OCI-LY1 (cell line): ENCODE measurements around the gene OR9A4.

ENCODE experiments used
- H2AFZ ChIP-seq: fragments of 200-600 bp; sonication (generic), shearing (Covaris generic); 2 replicates; pipeline ENCODE4 v1.6.0; 2014; ENCODE audit warnings: antibody characterized with exemption, mild to moderate bottlenecking, low read length
- H3F3A ChIP-seq: fragments of 200-600 bp; sonication (generic), shearing (Covaris generic); 2 replicates; pipeline ENCODE4 v1.6.0; 2014; ENCODE audit warnings: mild to moderate bottlenecking, antibody characterized with exemption, low read length, moderate library complexity; ENCODE audit not compliant: insufficient read depth
- H3K27ac ChIP-seq: fragments of 200-600 bp; sonication (generic); 2 replicates; pipeline ENCODE4 v1.5.1; 2014; ENCODE audit warnings: low read length, mixed run types, mild to moderate bottlenecking, low read depth; ENCODE audit not compliant: poor library complexity, severe bottlenecking
- H3K27me3 ChIP-seq: fragments of 200-600 bp; sonication (generic); 2 replicates; pipeline ENCODE4 v1.6.0; 2014; ENCODE audit warnings: antibody characterized with exemption, mild to moderate bottlenecking, low read length, moderate library complexity; ENCODE audit not compliant: insufficient read depth
- H3K36me3 ChIP-seq: fragments of 200-600 bp; sonication (generic); 2 replicates; pipeline ENCODE4 v1.6.1; 2014; ENCODE audit warnings: mild to moderate bottlenecking, antibody characterized with exemption, low read length, moderate library complexity, mixed read lengths; ENCODE audit not compliant: insufficient read depth
- H3K4me1 ChIP-seq: fragments of 200-600 bp; sonication (generic); 2 replicates; pipeline ENCODE4 v1.5.1; 2014; ENCODE audit warnings: mild to moderate bottlenecking, low read length, moderate library complexity; ENCODE audit not compliant: insufficient read depth, severe bottlenecking
- H3K4me2 ChIP-seq: fragments of 200-600 bp; sonication (generic), shearing (Covaris generic); 2 replicates; pipeline ENCODE4 v1.6.1; 2014; ENCODE audit warnings: low read length
- H3K4me3 ChIP-seq: fragments of 200-600 bp; sonication (generic); 2 replicates; pipeline ENCODE4 v1.5.1; 2014; ENCODE audit warnings: low read length, low read depth, mild to moderate bottlenecking, mixed read lengths; ENCODE audit not compliant: poor library complexity, severe bottlenecking
- H3K79me2 ChIP-seq: fragments of 200-600 bp; shearing (Covaris generic); 2 replicates; pipeline ENCODE4 v1.6.1; 2016; ENCODE audit warnings: mixed run types, low read length, mixed read lengths; ENCODE audit not compliant: insufficient read depth
- H3K9ac ChIP-seq: fragments of 200-600 bp; sonication (generic), shearing (Covaris generic); 2 replicates; pipeline ENCODE4 v1.6.1; 2014; ENCODE audit warnings: mild to moderate bottlenecking, low read length, mixed read lengths
- H3K9me2 ChIP-seq: fragments of 200-600 bp; sonication (generic), shearing (Covaris generic); 2 replicates; pipeline ENCODE4 v1.6.1; 2014; ENCODE audit warnings: low read depth, mild to moderate bottlenecking, low read length, mixed read lengths
- H3K9me3 ChIP-seq: fragments of 200-600 bp; shearing (Covaris generic); 2 replicates; pipeline ENCODE4 v1.6.1; 2014; ENCODE audit warnings: low read length, mixed read lengths
- H4K20me1 ChIP-seq: fragments of 200-600 bp; sonication (generic), shearing (Covaris generic); 2 replicates; pipeline ENCODE4 v1.6.0; 2016; ENCODE audit warnings: mild to moderate bottlenecking, low read length; ENCODE audit not compliant: insufficient read depth
- EZH2 ChIP-seq: fragments of 200-600 bp; sonication (generic), shearing (Covaris generic); IDR thresholded peaks from 2 replicates; pipeline ENCODE4 v1.8.0; 2017; ENCODE audit warnings: borderline replicate concordance, mixed run types, mild to moderate bottlenecking, antibody characterized with exemption, low read length, moderate library complexity, mixed read lengths
- TF ChIP-seq, protein P1 (sequence below): fragments of 200-600 bp; sonication (generic), shearing (Covaris generic); IDR thresholded peaks from 2 replicates; pipeline ENCODE4 v1.5.1; 2017; ENCODE audit warnings: mild to moderate bottlenecking, antibody characterized with exemption, low read length, moderate library complexity, mixed read lengths

Gene OR9A4

GRCh38 chr7:141874787-141875186 lies 41.4 kb upstream of the OR9A4 start:
- Histone ChIP-seq H3K9me2 (no peaks in the 10 kb centered on the region), H3K36me3 (no peaks in the 10 kb centered on the region), H3K4me1 (no peaks in the 10 kb centered on the region), H3K27me3 (no peaks in the 10 kb centered on the region), H2AFZ (no peak overlapping the region), H3K4me3 (no peak overlapping the region), H3K9ac (no peak overlapping the region), H3K4me2 (no peak overlapping the region), H3F3A (no peaks in the 10 kb centered on the region), H4K20me1 (no peaks in the 10 kb centered on the region), H3K79me2 (no peaks in the 10 kb centered on the region), H3K9me3 (no peaks in the 10 kb centered on the region), H3K27ac (no peak overlapping the region)
- TF ChIP-seq, protein P1, sequence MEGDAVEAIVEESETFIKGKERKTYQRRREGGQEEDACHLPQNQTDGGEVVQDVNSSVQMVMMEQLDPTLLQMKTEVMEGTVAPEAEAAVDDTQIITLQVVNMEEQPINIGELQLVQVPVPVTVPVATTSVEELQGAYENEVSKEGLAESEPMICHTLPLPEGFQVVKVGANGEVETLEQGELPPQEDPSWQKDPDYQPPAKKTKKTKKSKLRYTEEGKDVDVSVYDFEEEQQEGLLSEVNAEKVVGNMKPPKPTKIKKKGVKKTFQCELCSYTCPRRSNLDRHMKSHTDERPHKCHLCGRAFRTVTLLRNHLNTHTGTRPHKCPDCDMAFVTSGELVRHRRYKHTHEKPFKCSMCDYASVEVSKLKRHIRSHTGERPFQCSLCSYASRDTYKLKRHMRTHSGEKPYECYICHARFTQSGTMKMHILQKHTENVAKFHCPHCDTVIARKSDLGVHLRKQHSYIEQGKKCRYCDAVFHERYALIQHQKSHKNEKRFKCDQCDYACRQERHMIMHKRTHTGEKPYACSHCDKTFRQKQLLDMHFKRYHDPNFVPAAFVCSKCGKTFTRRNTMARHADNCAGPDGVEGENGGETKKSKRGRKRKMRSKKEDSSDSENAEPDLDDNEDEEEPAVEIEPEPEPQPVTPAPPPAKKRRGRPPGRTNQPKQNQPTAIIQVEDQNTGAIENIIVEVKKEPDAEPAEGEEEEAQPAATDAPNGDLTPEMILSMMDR, result no peak
- TF ChIP-seq EZH2, result no peak

DNA sequence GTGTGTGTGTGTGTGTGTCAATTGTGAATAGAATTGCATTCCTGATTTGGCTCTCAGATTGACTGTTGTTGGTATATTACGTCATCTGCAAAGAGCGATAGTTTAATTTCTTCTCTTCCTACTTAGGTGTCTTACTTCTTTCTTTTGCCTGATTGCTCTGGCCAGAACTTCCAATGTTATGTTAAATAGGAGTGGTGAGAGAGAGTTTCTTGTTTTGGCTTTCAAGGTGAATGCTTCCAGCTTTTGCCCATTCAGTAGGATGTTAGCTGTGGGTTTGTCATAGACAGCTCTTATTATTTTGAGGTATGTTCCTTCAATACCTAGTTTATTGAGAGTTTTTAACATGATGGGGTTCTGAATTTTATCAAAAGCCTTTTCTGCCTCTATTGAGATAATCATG lies 40.7 kb upstream of the OR9A4 start:
- H3K9ac ChIP-seq, result no peak overlapping the region
- no peaks in the 10 kb centered on the region for H3K9me2 ChIP-seq
- no peaks in the 10 kb centered on the region for H3K79me2 ChIP-seq
- no peaks in the 10 kb centered on the region for H3F3A ChIP-seq
- no peaks in the 10 kb centered on the region for H4K20me1 ChIP-seq
- H3K4me1 ChIP-seq, result no peaks in the 10 kb centered on the region
- H3K27ac ChIP-seq, result no peak overlapping the region
- no peaks in the 10 kb centered on the region for H3K27me3 ChIP-seq
- H3K9me3 ChIP-seq, result no peaks in the 10 kb centered on the region
- TF ChIP-seq, protein P1, result no peak
- no peak for TF ChIP-seq EZH2
- no peak overlapping the region for H3K4me2 ChIP-seq
- H3K36me3 ChIP-seq, result no peaks in the 10 kb centered on the region
- no peak overlapping the region for H3K4me3 ChIP-seq
- no peak overlapping the region for H2AFZ ChIP-seq

DNA sequence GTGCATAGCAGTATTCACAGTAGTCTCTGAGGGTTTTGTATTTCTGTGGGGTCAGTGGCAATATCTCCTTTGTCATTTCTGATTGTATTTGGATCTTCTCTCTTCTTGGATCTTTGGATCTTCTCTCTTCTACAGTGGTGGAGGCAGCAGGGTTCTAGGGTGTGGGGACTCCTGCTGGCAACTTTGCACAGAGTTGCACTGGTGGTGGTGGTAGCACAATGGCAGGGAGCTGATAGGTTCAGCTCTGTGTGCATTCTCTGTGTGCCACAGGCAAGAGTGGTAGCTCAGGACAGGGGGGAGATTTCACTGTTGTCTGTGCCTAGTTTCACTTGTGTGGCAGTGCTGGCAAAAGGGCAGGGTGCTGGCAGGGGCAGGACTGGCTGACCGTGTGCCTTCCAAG lies 39.8 kb upstream of the OR9A4 start:
- Histone ChIP-seq H3K4me2 (no peak overlapping the region), H3K9ac (no peak overlapping the region), H3K9me3 (no peaks in the 10 kb centered on the region), H3F3A (no peaks in the 10 kb centered on the region), H3K4me3 (no peak overlapping the region), H3K27ac (no peak overlapping the region), H3K27me3 (no peaks in the 10 kb centered on the region), H3K79me2 (no peaks in the 10 kb centered on the region), H2AFZ (no peak overlapping the region), H3K4me1 (no peaks in the 10 kb centered on the region), H3K9me2 (no peaks in the 10 kb centered on the region), H4K20me1 (no peaks in the 10 kb centered on the region), H3K36me3 (no peaks in the 10 kb centered on the region)
- no peak for TF ChIP-seq EZH2
- TF ChIP-seq, protein P1, result no peak
